NCI-H187 treated with DMSO at 0.1 percent for 48 hours (cell line): Measurements from ENCODE around the gene NIPSNAP2.
"Not testable (repeated sequence)": the region's sequence is repeated elsewhere in the genome, so short reads cannot be mapped to it uniquely, and the experiment has no call there.

Experiments
- DNase-seq: peaks from one replicate; lab custom pipeline; 2025; lab: John Stamatoyannopoulos, UW

The NIPSNAP2 gene

DNA sequence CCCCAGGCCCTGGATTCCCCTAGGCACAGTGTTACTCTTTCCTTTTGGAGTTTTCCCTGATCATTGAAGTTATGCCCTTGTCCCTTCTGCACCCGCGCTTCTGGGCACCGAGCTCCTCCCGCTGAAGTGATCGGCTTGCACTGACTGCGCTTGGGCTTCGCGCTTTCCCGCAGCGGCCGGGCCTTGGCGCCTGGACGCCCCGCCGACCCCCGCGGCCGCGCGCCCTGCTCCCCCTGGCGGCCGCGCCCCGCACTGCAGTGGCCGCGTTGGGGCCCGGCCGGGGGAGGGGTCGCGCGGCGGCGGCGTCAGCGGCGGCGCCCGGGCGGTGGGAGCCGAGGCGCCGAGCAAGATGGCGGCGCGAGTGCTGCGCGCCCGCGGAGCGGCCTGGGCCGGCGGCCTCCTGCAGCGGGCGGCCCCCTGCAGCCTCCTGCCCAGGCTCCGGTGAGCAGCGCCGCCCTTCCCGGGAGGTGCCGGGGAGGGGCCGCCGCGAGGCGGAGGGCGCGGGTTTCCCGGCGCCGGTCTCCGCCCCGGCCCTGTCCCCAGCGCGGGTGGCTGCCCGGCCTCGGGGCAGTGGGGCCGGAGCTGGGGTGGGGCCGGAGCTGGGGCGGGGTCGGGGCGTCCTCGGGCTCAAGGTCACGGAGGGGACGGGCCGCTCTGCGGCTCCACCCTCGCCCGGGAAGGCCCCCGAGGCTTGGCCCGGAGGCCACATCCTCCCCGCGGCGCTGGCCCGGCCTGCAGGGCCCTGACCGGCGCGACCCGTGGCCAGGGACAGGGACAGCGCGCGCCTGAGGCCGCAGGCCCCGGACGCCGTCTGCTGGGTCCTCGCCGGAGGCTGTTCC is at the start of gene NIPSNAP2:
TSS of gene NIPSNAP2 (plus strand) at position 325 of the 839 bp plus-strand sequence. CDS start at position 350, 25 bp downstream.
- DNase-seq = no peak

GRCh38 chr7:55917771-55918170 is 46.6 kb upstream of the NIPSNAP2 start:
- no peak for DNase-seq

GRCh38 chr7:55928006-55928767 is 36.2 kb upstream of the NIPSNAP2 start:
- DNase-seq = no peak

- no peak for DNase-seq
Measured at GRCh38 chr7:55931421-55932151, 32.8 kb upstream of the NIPSNAP2 start.

DNA sequence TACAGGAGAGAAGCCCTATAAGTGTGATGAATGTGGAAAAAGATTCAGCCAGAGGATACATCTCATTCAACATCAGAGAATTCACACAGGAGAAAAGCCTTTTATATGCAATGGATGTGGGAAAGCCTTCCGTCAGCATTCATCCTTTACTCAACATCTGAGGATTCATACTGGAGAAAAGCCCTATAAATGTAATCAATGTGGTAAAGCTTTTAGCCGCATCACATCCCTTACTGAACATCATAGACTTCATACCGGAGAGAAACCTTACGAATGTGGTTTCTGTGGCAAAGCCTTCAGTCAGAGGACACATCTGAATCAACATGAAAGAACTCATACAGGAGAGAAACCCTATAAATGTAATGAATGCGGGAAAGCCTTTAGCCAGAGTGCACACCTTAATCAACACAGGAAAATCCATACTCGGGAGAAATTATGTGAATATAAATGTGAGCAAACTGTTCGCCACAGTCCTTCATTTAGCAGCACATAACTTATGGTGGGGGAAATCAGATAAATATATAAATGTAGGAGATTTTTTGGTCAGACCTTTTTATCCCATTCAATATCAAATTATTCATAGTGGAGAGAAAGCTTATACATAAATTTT is 24.8 kb upstream of the NIPSNAP2 start:
- no peak for DNase-seq

DNA sequence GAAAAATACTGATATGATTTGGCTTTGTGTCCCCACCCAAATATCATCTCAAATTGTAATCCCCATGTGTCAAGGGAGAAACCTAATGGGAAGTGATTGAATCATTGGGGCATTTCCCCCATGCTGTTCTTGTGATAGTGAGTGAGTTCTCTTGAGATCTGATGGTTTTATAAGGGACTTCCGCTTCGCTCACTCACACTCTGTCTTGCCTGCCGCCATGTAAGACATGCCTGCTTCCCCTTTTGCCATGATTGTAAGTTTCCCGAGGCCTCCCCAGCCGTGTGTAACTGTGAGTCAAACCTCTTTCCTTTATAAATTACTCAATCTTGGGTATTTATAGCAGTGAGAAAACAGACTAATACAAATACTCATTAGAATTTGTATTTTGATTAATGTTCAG is 17.8 kb upstream of the NIPSNAP2 start:
- no peak for DNase-seq

DNA sequence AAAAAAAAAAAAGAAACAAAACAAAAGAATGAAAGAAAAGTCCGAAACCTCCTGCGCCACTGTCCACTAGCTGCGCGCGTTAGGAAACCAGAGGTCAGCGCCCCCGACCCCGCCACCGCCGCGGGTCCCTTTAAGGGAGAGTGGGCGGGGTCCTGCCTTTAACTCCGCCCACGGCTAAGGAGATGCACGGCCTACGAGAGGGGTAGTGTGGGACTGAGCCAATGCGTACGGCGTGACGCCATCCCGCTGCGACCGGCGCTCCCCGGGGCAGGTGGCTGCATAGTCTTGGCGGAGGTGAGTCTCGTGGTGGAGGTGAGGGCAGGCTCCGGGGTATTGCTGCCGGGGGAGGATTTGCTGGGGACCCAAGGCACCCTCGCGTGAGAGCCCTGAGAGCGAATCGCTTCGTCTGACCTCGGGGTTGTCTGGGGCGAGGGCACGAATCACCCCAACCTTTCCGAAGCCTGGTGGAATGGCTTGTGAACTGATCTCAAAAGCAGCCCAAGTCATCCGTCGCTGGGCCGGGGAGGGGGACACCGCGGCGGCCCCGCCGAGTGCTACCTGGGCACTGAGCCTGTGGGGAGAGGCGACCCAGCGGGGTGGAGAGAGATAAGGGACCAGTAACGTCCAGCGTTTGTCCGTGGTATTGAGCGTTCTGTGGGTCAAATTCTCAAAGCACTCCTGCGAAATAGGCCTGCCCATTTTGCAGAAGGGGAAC is 12.6 kb upstream of the NIPSNAP2 start, which contains the start of gene MRPS17:
TSS of gene MRPS17 (plus strand) at position 241 of the 715 bp plus-strand sequence. CDS start 1,319 bp downstream, outside the sequence.
- DNase-seq = peak; percentile 24

- not testable (repeated sequence) for DNase-seq
Measured at GRCh38 chr7:55952352-55952671, 12.1 kb upstream of the NIPSNAP2 start.

DNA sequence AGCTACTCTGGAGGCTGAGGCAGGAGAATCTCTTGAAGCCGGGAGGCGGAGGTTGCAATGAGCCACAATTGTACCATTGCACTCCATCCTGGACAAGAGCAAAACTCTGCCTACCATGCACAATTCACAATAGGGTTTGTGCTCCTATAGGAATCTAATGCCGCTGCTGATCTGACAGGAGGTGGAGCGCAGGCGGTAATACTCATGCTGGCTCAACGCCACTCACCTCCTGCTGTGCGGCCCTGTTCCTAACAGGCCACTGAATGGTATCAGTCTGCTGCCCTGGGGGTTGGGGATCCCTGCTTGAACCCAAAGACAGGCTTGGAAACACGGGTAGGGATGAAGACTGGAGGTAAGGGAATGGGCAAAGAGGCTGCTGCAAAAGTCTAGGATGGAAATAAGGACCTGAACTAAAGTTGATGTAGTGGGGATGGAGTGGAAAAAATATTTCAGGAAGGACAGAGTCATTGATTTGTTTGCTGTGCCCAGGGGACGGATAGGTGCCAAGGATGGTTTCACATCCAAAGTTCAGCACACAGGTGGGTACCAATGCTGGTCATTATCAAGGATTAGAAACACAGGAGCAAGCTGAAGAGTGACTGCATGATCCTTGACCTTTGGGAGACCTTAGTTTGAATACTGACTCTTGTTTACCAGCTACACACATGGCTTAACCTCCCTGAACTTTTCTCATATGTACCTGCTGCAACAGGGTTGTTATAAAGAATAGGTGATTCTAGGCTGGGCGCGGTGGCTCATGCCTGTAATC is 10.5 kb upstream of the NIPSNAP2 start:
- DNase-seq = no peak

DNA sequence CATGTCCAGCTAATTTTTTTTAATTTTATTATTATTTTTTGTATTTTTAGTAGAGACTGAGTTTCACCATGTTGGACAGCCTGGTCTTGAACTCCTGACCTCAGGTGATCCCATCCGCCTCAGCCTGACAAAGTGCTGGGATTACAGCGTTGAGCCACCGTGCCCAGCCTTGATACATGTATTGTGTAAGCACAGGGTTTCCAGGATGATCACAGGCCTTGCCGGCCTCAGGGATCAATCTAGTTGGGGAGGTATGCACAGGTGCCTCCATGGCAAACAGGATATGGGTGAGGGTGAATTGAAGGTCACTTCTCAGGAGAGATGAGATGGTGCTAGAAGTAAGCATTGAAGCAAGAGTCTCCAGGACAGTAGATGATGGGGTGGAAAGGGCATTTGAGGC is 7.2 kb upstream of the NIPSNAP2 start:
- no peak for DNase-seq

DNA sequence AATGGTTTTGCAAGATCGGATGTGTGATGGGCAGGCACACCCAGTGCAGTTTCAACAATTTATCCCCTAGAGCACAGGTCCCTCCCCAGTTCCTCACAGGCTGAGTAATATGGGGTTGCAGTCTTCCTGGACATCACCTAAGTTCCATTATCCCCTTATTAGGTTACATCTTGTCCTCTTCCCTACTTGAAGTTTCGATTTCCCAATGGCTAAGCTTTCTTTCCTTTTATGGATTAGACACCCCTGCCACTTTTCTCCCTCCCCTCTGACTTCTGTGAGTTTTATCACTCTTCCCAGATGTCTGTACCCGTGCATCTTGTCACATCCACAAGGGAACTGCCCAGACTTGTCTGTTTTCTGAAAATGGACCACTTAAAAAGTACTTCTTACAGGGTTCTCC is 2.4 kb upstream of the NIPSNAP2 start:
- DNase-seq = no peak

DNA sequence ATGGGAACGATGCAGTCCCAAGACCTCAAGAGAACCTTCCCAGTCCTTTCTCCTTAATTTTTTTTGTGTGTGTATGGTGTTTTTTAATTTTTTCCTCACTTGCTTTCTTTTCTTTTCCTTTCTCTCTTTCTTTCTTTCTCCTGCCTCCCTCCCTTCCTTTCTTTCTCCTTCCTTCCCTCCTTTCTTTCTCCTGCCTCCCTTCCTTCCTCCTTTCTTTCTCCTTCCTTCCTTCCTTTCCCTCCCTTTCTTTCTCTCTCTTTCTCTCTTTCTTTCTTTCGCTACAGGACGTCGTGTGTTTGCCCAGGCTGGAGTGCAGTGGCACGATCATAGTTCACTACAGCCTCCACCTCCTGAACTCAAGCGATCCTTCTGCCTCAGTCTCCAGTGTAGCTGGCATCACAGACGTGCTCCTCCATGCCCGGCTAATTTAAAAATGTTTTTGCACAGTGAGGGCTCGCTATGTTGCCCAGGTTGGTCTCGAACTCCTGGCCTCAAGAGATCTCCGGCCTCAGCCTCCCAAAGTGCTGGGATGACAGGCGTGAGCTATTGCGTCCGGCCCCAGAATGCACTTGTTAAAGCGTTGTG is 709 bp upstream of the NIPSNAP2 start:
- DNase-seq = no peak

GRCh38 chr7:55965100-55965470 is 700 bp downstream of the NIPSNAP2 start:
- no peak for DNase-seq

DNA sequence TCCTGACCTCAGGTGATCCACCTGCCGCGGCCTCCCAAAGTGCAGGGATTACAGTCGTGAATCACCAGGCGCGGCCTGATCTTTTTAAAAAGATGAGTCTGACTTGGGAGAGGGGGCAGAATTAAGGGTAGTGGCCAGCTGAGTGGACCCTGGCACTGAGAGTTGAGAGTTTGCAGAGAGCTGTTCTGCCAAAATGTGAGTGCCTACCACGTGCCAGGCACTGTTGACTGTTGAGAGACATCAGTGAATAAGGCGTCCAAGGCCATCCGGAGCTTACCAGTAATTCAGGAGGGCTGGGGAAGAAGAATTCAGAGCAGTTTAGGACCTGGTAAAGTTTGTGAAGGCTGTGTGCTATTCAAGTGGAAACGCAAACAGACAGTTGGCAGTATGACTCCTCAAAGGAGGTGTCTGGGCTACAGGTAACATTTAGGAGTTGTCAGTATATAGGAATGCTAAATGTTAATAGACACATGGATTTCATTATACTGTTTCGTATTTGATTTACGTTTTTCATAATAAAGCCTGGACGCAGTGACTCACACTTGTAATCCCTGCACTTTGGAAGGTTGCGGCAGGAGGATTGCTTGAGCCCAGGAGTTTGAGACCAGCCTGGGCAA is 1.5 kb downstream of the NIPSNAP2 start:
- DNase-seq = no peak

DNA sequence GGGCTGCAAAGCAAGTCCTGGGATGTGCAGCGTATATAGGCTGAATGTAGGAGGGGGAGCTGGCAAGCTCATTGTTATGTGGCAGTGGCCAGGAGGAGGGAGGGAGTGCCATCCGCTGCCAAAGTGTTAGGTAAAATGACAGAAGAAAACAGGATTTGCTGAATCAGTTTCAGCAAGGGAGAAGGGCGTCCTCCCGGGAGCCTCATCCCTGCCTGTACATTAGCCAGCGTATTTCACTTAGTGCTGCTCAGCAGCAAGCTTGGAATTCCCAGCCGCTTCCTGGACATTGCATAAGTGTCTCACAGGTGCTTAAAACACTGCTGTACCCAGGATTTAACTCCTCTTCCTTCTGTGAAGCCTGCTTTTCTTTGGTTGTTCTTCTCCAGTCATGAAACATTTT is 2.5 kb downstream of the NIPSNAP2 start:
- DNase-seq = no peak

DNA sequence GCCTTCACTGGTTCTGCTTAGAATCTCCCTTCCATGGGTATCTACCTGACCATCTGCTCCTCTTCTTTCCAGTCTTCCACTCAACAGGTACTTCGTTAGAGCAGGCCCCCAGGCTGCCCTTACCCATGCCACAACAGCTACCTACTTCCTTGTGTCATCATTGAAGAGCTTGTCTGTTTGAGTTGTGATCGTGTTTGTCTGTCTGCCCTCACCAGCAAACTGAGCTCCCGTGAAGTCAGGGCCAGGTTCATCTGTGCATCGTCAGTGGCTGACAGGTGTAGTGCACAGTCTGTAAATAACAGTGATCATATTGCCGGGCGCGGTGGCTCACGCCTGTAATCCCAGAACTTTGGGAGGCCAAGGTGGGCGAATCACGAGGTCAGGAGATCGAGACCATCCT is 5.0 kb downstream of the NIPSNAP2 start:
- DNase-seq = no peak

DNA sequence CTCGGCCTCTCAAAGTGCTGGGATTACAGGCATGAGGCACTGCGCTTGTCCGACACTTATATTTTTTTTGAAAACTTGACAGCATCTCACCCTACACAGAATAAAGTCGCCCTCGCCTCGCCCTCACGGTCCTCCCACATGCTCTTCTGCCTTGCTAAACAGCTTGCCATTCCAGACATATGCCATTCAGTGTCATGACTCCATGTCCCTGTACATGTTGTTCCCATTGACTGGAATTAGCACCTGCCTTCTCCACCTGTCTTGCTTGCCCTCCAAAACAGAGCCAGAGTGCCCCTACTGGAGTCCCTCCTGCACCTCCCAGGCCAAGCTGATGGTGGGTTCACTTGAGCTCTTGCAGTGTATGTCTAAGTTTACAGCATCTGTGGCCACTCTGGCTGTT is 6.2 kb downstream of the NIPSNAP2 start:
- DNase-seq = no peak

DNA sequence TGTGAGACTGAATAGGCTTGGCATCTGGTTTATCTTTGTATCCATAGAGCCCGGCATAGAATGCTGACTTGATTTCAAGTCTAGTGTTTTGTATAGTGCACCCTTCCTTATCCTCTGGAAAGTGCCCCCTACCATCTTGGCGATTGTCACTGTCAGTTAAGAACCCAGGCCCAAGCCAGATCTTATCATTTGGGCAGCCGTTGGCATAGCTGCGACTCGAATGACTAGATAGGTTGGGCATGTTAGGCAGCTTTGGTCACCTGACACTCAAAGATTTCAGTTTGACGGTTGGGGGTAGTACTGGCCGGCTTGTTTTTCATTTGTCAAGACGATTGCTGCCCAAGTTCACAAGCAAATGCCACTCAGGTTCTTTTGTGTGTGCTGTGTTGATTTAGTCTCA is 6.6 kb downstream of the NIPSNAP2 start:
- no peak for DNase-seq

GRCh38 chr7:55973747-55974250 is 9.4 kb downstream of the NIPSNAP2 start:
- no peak for DNase-seq
